PFSK-1 (cell line): ENCODE results near the gene KIF5B.

Experiments
- FOXP2 ChIP-seq: optimal IDR thresholded peaks from 2 replicates; pipeline ENCODE3; 2011; ENCODE audit warnings: borderline replicate concordance, control low read depth, inconsistent platforms; ENCODE audit not compliant: insufficient read depth; ENCODE audit errors: extremely low read length, extremely low read depth
- POLR2AphosphoS5 ChIP-seq: IDR thresholded peaks from 2 replicates; pipeline ENCODE4 v1.6.1; 2012; ENCODE audit warnings: low read depth, mild to moderate bottlenecking, control low read depth, low read length, moderate library complexity
- REST ChIP-seq, 2 experiments: IDR thresholded peaks; 2 replicates each; pipeline versions ENCODE4 v1.6.1 to v1.8.0; 2011 to 2012; ENCODE audit warnings: low read depth in 2 of 2, low read length in 2 of 2, control low read depth in 1 of 2, inconsistent platforms in 1 of 2, mild to moderate bottlenecking in 1 of 2, moderate library complexity in 1 of 2; ENCODE audit not compliant: insufficient read depth in 1 of 2
- SIN3A ChIP-seq: IDR thresholded peaks from 2 replicates; pipeline ENCODE4 v1.6.1; 2012; ENCODE audit warnings: mild to moderate bottlenecking, low read length, moderate library complexity, borderline replicate concordance; ENCODE audit not compliant: insufficient read depth
- TAF1 ChIP-seq: IDR thresholded peaks from 2 replicates; pipeline ENCODE4 v1.6.1; 2012; ENCODE audit warnings: low read length, control low read depth, borderline replicate concordance; ENCODE audit not compliant: insufficient read depth

Gene KIF5B

DNA sequence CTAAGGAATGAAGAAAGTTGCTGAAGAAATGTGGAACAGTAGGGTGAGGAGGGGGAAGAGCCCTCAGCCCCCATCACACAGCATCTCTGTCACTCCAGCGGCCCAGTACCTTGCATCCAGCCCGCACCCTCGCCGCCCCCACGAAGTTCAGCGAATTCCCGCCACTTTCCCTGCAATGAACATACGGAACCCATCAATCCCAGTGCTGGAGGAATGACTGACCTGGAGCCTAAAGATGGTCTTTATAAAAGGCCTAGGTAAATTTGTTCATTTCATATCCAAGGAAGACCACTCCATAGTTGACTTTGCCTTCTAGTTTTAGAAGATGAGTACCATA lies 779 bp upstream of the KIF5B start:
- TF ChIP-seq POLR2AphosphoS5 = no peak

DNA sequence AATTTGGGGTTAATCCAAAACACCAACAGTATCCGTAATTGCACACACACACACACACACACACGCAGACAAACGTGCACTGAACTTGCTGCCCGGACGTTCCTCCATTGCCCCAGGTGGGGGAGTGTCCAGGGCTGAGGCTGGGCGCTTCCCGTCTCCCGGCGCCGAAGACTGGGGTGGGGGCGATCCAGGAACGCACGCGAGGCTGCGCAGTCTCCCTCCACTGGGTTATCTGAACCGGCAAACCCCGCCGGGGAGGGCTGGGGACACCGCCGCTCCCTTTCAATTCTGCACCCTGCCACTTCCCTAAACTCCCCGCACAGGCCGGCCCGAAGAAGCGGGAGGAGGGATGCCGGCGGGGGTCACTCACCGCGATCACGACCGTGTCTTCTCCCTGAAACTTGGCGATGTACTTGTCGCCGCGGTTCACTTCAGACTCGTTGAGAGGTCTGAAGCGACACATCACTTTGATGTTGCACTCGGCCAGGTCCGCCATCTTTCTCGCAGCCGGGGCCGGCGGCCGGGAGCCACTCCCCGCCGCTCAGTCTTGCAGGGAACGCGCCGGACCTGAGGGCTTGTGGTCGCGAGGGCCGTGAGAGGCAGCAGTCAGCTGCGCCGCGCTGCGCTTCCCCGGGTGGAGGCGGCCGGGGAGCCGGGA lies 618 bp downstream of the KIF5B start:
- no peak for TF ChIP-seq REST (IDR thresholded peaks at IDR 0.05; ENCODE audit: insufficient read depth in 1 of 2, low read depth in 2 of 2, low read length in 2 of 2)
- peak; percentile 88; the same call in 1 of the 2 replicates for TF ChIP-seq SIN3A
- TF ChIP-seq FOXP2 = peak; percentile 5
- TF ChIP-seq TAF1 = 0 out of 2 replicates have a peak, but pooled peaks have one; percentile 41

- TF ChIP-seq POLR2AphosphoS5 (no peak), SIN3A (0 out of 2 replicates have a peak, but pooled peaks have one; percentile 83)
Observed at GRCh38 chr10:32054094-32054493, 2.1 kb downstream of the KIF5B start.

GRCh38 chr10:32051926-32052325 lies 4.3 kb downstream of the KIF5B start:
- TF ChIP-seq POLR2AphosphoS5 (no peak), REST (IDR thresholded peaks at IDR 0.05; ENCODE audit: insufficient read depth in 1 of 2, low read depth in 2 of 2, low read length in 2 of 2) (no peak), TAF1 (no peak)

- TF ChIP-seq TAF1 (no peak), SIN3A (no peak), POLR2AphosphoS5 (no peak), REST (IDR thresholded peaks at IDR 0.05; ENCODE audit: insufficient read depth in 1 of 2, low read depth in 2 of 2, low read length in 2 of 2) (no peak), FOXP2 (no peak)
Observed at GRCh38 chr10:32050177-32050576, 6.0 kb downstream of the KIF5B start.

- TF ChIP-seq REST (IDR thresholded peaks at IDR 0.05; ENCODE audit: insufficient read depth in 1 of 2, low read depth in 2 of 2, low read length in 2 of 2) = no peak
- TF ChIP-seq TAF1 = no peak
Observed at GRCh38 chr10:32049113-32049512, 7.1 kb downstream of the KIF5B start.
